ENCODE data around the gene MYL10. TPM values are rescaled to one million over a fixed set of nuclear protein-coding genes. Genes with fewer than 3 reads are reported as not detected.
A peak's percentile ranks its signal among the peaks of the same experiment; 100 is the strongest.

Gene MYL10
- polyA plus RNA-seq, 1 of the 3 experiments (the other 2 are of a cell fraction) = not detected

DNA sequence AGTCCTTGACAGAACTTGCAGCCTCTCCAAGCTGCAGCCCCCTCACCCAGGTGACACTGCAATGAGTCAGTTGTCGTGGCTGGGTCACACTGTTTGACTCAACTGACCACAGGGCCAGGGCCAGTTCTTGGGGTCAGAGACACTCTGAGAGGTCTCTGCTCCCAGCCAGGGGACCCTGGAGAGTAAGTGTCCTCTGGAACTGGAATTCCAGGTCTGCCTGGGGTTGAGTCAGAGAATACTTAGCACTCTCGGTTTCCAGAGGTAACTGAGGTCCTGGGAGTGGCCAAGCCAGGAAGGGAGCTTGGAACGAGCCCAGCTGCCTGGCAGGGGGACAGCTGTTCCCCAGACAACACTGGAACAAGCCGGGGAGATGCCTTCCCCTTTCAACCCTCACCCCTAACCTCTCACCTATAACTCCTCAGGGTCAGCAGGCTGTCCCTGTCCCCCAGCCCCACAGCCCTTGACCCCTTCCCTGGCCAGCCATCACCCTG lies 2.2 kb upstream of the MYL10 start:
- DNase-seq = peak; percentile 35
- ChIA-PET POLR2A (no interaction called here), CTCF (interaction anchor here (1.2 kb wide), 1 partner anchor 30 kb away, joined by 3 read pairs; no protein-coding TSS in a partner anchor)
- Histone ChIP-seq H3K4me1 (ENCODE audit: control insufficient read depth in 1 of 2, insufficient read depth in 2 of 2, low read depth in 1 of 2, low read length in 1 of 2) (peaks cover 0 to 25% of the 10 kb centered on the region in 2 experiments; a peak in 3 of 4 replicates), H3K27ac (ENCODE audit: low read depth in 2 of 2, low read length in 1 of 2) (peak overlapping the region in 1 of 2 experiments; percentile 46; a peak in 2 of 4 replicates), H2AFZ (ENCODE audit: low read depth) (peak overlapping the region; percentile 75; the same call in 1 of the 2 replicates), H3K4me2 (peak overlapping the region; percentile 61; the same call in 1 of the 2 replicates), H3K4me3 (ENCODE audit: low read depth in 2 of 2, low read length in 1 of 2) (no peak overlapping the region), H3K9me3 (no peaks in the 10 kb centered on the region), H3K9me2 (no peaks in the 10 kb centered on the region), H3K27me3 (ENCODE audit: insufficient read depth) (no peaks in the 10 kb centered on the region), H3K9ac (peak overlapping the region; percentile 20; the same call in 1 of the 2 replicates), H3K36me3 (replicated peaks in 1 of 2; ENCODE audit: control insufficient read depth in 1 of 2, insufficient read depth in 2 of 2, low read length in 1 of 2) (no peaks in the 10 kb centered on the region), H4K20me1 (ENCODE audit: insufficient read depth) (no peaks in the 10 kb centered on the region), H3F3A (replicated peaks; ENCODE audit: insufficient read depth) (no peaks in the 10 kb centered on the region), H3K79me2 (ENCODE audit: insufficient read depth) (no peaks in the 10 kb centered on the region)
- TF ChIP-seq RXRA (IDR thresholded peaks at IDR 0.05; ENCODE audit: borderline replicate concordance, low read depth) = no peak
- TF ChIP-seq, protein P1, sequence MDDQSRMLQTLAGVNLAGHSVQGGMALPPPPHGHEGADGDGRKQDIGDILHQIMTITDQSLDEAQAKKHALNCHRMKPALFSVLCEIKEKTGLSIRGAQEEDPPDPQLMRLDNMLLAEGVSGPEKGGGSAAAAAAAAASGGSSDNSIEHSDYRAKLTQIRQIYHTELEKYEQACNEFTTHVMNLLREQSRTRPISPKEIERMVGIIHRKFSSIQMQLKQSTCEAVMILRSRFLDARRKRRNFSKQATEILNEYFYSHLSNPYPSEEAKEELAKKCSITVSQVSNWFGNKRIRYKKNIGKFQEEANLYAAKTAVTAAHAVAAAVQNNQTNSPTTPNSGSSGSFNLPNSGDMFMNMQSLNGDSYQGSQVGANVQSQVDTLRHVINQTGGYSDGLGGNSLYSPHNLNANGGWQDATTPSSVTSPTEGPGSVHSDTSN (IDR thresholded peaks at IDR 0.05) = no peak
- no peak for TF ChIP-seq NRF1 (IDR thresholded peaks at IDR 0.05; ENCODE audit: low read depth, low read length)
- TF ChIP-seq EP300 (IDR thresholded peaks at IDR 0.05; ENCODE audit: borderline replicate concordance in 1 of 2, low read depth in 1 of 2, low read length in 1 of 2) = no peak
- TF ChIP-seq, protein P2, sequence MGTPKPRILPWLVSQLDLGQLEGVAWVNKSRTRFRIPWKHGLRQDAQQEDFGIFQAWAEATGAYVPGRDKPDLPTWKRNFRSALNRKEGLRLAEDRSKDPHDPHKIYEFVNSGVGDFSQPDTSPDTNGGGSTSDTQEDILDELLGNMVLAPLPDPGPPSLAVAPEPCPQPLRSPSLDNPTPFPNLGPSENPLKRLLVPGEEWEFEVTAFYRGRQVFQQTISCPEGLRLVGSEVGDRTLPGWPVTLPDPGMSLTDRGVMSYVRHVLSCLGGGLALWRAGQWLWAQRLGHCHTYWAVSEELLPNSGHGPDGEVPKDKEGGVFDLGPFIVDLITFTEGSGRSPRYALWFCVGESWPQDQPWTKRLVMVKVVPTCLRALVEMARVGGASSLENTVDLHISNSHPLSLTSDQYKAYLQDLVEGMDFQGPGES (IDR thresholded peaks at IDR 0.05; ENCODE audit: low read depth, low read length) = no peak
- peak; percentile 29; the same call in 1 of the 2 replicates for TF ChIP-seq FOSL2 (IDR thresholded peaks at IDR 0.05; ENCODE audit: borderline replicate concordance, low read depth)
- no peak for TF ChIP-seq CHD2 (IDR thresholded peaks at IDR 0.05; ENCODE audit: low read length, partially characterized antibody)
- 25% methylated on average over 3 of the region's 4 CpGs for WGBS (ENCODE audit: low lambda C conversion rate)

DNA sequence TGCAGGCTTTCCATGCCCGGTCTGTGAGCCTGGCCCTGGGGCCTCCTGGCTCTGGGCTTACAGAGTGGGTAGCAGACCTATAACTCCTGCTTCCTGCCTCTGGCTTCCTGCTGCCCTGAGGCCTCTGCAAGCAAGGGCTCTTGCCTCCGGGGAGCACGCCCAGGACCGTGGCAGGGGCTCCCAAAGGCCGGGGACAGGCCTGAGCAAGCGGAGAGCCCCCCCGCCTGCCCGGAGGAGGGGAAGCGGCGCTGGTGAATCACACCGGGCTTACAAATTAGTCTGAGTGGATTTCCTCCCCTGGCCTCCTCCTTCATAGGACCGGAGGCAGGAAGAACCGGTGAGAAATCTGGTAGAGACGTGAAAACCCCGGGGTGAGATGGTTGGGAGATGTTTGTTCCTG lies 1.5 kb upstream of the MYL10 start:
- H3K9me2 ChIP-seq = no peaks in the 10 kb centered on the region
- POLR2A ChIA-PET = no interaction called here
- H3F3A ChIP-seq (replicated peaks; ENCODE audit: insufficient read depth) = no peaks in the 10 kb centered on the region
- no peaks in the 10 kb centered on the region for H3K27me3 ChIP-seq (ENCODE audit: insufficient read depth)
- H3K4me3 ChIP-seq (ENCODE audit: low read depth in 2 of 2, low read length in 1 of 2) = no peak overlapping the region
- H3K4me1 ChIP-seq (ENCODE audit: control insufficient read depth in 1 of 2, insufficient read depth in 2 of 2, low read depth in 1 of 2, low read length in 1 of 2) = peaks cover 0 to 22% of the 10 kb centered on the region in 2 experiments; a peak in 3 of 4 replicates
- DNase-seq = peak; percentile 53
- peak overlapping the region; percentile 75 for H2AFZ ChIP-seq (ENCODE audit: low read depth)
- H4K20me1 ChIP-seq (ENCODE audit: insufficient read depth) = no peaks in the 10 kb centered on the region
- H3K36me3 ChIP-seq (replicated peaks in 1 of 2; ENCODE audit: control insufficient read depth in 1 of 2, insufficient read depth in 2 of 2, low read length in 1 of 2) = no peaks in the 10 kb centered on the region
- peak overlapping the region in 1 of 2 experiments; percentile 46; a peak in 2 of 4 replicates for H3K27ac ChIP-seq (ENCODE audit: low read depth in 2 of 2, low read length in 1 of 2)
- 34% methylated on average over 12 of the region's 15 CpGs for WGBS (ENCODE audit: low lambda C conversion rate)
- peak overlapping the region; percentile 20; the same call in 1 of the 2 replicates for H3K9ac ChIP-seq
- H3K4me2 ChIP-seq = peak overlapping the region; percentile 61; the same call in 1 of the 2 replicates
- CTCF ChIA-PET = no interaction called here
- H3K9me3 ChIP-seq = no peaks in the 10 kb centered on the region
- peak; percentile 70; the same call in 1 of the 2 replicates for TF ChIP-seq FOSL2 (IDR thresholded peaks at IDR 0.05; ENCODE audit: borderline replicate concordance, low read depth)
- TF ChIP-seq, protein P3, sequence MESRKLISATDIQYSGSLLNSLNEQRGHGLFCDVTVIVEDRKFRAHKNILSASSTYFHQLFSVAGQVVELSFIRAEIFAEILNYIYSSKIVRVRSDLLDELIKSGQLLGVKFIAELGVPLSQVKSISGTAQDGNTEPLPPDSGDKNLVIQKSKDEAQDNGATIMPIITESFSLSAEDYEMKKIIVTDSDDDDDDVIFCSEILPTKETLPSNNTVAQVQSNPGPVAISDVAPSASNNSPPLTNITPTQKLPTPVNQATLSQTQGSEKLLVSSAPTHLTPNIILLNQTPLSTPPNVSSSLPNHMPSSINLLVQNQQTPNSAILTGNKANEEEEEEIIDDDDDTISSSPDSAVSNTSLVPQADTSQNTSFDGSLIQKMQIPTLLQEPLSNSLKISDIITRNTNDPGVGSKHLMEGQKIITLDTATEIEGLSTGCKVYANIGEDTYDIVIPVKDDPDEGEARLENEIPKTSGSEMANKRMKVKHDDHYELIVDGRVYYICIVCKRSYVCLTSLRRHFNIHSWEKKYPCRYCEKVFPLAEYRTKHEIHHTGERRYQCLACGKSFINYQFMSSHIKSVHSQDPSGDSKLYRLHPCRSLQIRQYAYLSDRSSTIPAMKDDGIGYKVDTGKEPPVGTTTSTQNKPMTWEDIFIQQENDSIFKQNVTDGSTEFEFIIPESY (IDR thresholded peaks at IDR 0.05; ENCODE audit: borderline replicate concordance, low read depth) = no peak
- no peaks in the 10 kb centered on the region for H3K79me2 ChIP-seq (ENCODE audit: insufficient read depth)
